GM12873 (cell line): ENCODE measurements around the gene PDZD8.

Experiments used
- CTCF ChIP-seq: IDR thresholded peaks from 2 replicates; pipeline ENCODE4 v1.5.1; 2012; ENCODE audit warnings: low read depth, mild to moderate bottlenecking, moderate library complexity, low read length, control low read depth; ENCODE audit not compliant: insufficient read depth; ENCODE audit errors: missing control alignments

The PDZD8 gene

GRCh38 chr10:117294039-117294645, 81.1 kb downstream of the PDZD8 start:
- TF ChIP-seq CTCF = no peak

GRCh38 chr10:117284716-117285494, 90.3 kb downstream of the PDZD8 start:
- no peak for TF ChIP-seq CTCF

- TF ChIP-seq CTCF = no peak
Measured at GRCh38 chr10:117277675-117278074, 97.6 kb downstream of the PDZD8 start.

GRCh38 chr10:117275121-117275520, 100.1 kb downstream of the PDZD8 start:
- no peak for TF ChIP-seq CTCF

- no peak for TF ChIP-seq CTCF
Measured at GRCh38 chr10:117274509-117274908, 100.7 kb downstream of the PDZD8 start.

DNA sequence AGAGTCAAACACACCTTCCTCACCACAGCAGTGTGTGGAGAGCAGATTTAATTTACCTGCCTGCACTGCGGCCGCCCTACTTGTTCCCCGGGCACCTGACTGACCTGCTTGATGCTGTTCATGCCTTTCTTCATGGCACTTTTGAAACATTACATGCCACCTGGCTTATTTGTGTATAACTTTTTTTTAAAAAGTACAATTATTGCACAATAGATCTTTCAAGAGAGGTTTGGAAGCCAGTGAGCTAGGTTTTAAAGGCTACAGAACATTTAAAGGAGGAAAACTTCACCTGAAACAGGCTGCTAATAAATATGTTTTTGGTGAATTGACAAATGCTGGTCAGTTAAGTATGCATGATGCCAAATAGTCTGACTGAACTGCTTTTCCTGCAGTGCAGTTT, 101.3 kb downstream of the PDZD8 start:
- TF ChIP-seq CTCF = no peak

DNA sequence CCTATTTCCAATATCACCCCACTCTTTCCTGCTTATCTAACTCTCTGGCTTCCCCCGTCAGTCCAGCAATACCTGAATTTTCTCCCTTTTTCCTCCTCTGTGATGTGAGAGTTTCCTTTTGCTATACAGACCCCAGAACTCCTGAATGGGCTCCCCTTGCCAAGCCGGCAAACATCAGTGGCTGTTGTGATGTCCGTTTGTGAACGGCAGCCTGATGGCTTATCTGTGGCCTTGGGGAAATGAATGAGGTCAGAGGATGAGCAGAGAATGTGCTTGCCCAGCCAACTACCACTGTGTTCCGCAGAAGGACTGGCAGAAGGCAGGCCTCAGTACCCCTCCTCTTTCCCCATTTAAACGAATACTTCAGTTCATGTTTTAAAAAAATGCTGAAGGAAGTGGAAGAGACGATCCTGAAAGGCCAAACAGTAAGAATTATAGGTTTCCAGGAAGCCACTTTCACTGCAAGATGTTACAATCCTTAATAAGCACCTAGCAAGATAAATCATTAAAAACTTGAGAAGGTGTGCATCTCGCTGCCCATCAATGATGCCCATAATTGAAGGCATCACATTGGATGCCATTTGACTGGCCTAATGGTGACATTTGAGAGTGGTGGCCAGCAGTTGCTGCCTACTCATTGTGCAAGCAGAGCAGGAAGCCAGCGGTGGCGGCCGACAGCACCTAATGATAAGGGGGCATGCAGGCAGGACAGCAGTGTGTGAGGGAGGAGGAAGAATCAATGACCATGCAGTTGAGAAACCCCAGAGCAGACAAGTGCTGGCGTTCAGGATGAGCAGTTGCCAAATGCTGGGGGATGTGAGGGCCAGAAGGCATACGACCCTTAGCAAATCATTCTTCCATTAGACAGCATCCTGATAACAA, 102.8 kb downstream of the PDZD8 start:
- TF ChIP-seq CTCF = no peak
